H9 (cell line): ENCODE measurements around the gene KCNRG. TPM values are rescaled to one million over a fixed set of nuclear protein-coding genes. Genes with fewer than 3 reads are reported as not detected.

Experiments used
- DNase-seq: peaks from one replicate; pipeline ENCODE4 v3.0.0-alpha.2; 2017
- H2AFZ ChIP-seq: one replicate; pipeline ENCODE4 v1.6.1; 2013; ENCODE audit warnings: mild to moderate bottlenecking, low read length, control low read depth, moderate library complexity
- H2AK5ac ChIP-seq: 2 replicates; pipeline ENCODE4 v1.6.1; 2013; ENCODE audit warnings: low read length, control low read depth, mixed read lengths; ENCODE audit not compliant: insufficient read length
- H2BK120ac ChIP-seq: one replicate; pipeline ENCODE4 v1.6.1; 2013; ENCODE audit warnings: low read depth, mild to moderate bottlenecking, low read length, control low read depth, inconsistent platforms; ENCODE audit not compliant: poor library complexity, severe bottlenecking
- H2BK12ac ChIP-seq: 2 replicates; pipeline ENCODE4 v1.6.1; 2013; ENCODE audit warnings: low read length, control low read depth, mixed read lengths, low read depth; ENCODE audit not compliant: insufficient read length
- H2BK15ac ChIP-seq: 2 replicates; pipeline ENCODE4 v1.6.1; 2013; ENCODE audit warnings: low read depth, low read length, control low read depth
- H2BK20ac ChIP-seq: one replicate; pipeline ENCODE4 v1.6.1; 2013; ENCODE audit warnings: low read depth, mild to moderate bottlenecking, low read length, control low read depth, inconsistent platforms; ENCODE audit not compliant: poor library complexity, severe bottlenecking
- H2BK5ac ChIP-seq: 2 replicates; pipeline ENCODE4 v1.6.1; 2013; ENCODE audit warnings: low read length, control low read depth, mixed read lengths; ENCODE audit not compliant: insufficient read length
- H3K14ac ChIP-seq: 2 replicates; pipeline ENCODE4 v1.6.1; 2013; ENCODE audit warnings: low read length, control low read depth; ENCODE audit not compliant: insufficient read depth
- H3K18ac ChIP-seq: 2 replicates; pipeline ENCODE4 v1.6.1; 2013; ENCODE audit warnings: low read depth, mild to moderate bottlenecking, mixed read lengths, low read length, control low read depth; ENCODE audit not compliant: insufficient read length
- H3K23ac ChIP-seq: 2 replicates; pipeline ENCODE4 v1.6.1; 2013; ENCODE audit warnings: low read length, control low read depth, mixed read lengths, low read depth; ENCODE audit not compliant: insufficient read length
- H3K23me2 ChIP-seq: 2 replicates; pipeline ENCODE4 v1.6.1; 2013; ENCODE audit warnings: low read depth, mild to moderate bottlenecking, mixed read lengths, low read length, control low read depth; ENCODE audit not compliant: insufficient read length, poor library complexity, severe bottlenecking
- H3K27ac ChIP-seq: 2 replicates; pipeline ENCODE4 v1.5.1; 2013; ENCODE audit warnings: low read length, control low read depth, mixed read lengths, low read depth; ENCODE audit not compliant: insufficient read length
- H3K27me3 ChIP-seq: 2 replicates; pipeline ENCODE4 v1.6.1; 2013; ENCODE audit warnings: low read length, control low read depth, inconsistent platforms; ENCODE audit not compliant: insufficient read depth
- H3K4ac ChIP-seq: 2 replicates; pipeline ENCODE4 v1.6.1; 2013; ENCODE audit warnings: low read depth, mild to moderate bottlenecking, control low read depth, inconsistent platforms, low read length, moderate library complexity
- H3K4me1 ChIP-seq: 2 replicates; pipeline ENCODE4 v1.6.1; 2013; ENCODE audit warnings: low read length, control low read depth, inconsistent platforms; ENCODE audit not compliant: insufficient read depth
- H3K4me2 ChIP-seq: 2 replicates; pipeline ENCODE4 v1.6.1; 2013; ENCODE audit warnings: low read length, control low read depth, mixed read lengths; ENCODE audit not compliant: insufficient read length, insufficient read depth
- H3K56ac ChIP-seq: 2 replicates; pipeline ENCODE4 v1.6.1; 2013; ENCODE audit warnings: low read depth, mild to moderate bottlenecking, mixed read lengths, low read length, control low read depth; ENCODE audit not compliant: insufficient read length
- H3K79me1 ChIP-seq: 2 replicates; pipeline ENCODE4 v1.6.1; 2013; ENCODE audit warnings: low read depth, mild to moderate bottlenecking, moderate library complexity, low read length, control low read depth, inconsistent platforms; ENCODE audit not compliant: insufficient read depth, poor library complexity, severe bottlenecking
- H3K79me2 ChIP-seq: 2 replicates; pipeline ENCODE4 v1.6.1; 2013; ENCODE audit warnings: low read length, control low read depth, inconsistent platforms; ENCODE audit not compliant: insufficient read depth
- H3K9ac ChIP-seq: 2 replicates; pipeline ENCODE4 v1.6.1; 2013; ENCODE audit warnings: low read length, control low read depth, mixed read lengths; ENCODE audit not compliant: insufficient read length; ENCODE audit errors: extremely low read depth
- H3K9me3 ChIP-seq: one replicate; pipeline ENCODE4 v1.6.1; 2013; ENCODE audit warnings: low read depth, low read length, inconsistent platforms; ENCODE audit not compliant: control insufficient read depth
- H3T11ph ChIP-seq: one replicate; pipeline ENCODE4 v1.6.1; 2013; ENCODE audit warnings: mild to moderate bottlenecking, low read length, control low read depth, inconsistent platforms
- H4K20me1 ChIP-seq: one replicate; pipeline ENCODE4 v1.6.1; 2013; ENCODE audit not compliant: control insufficient read depth, insufficient read length, insufficient read depth
- H4K5ac ChIP-seq: 2 replicates; pipeline ENCODE4 v1.6.1; 2013; ENCODE audit warnings: low read depth, mild to moderate bottlenecking, mixed read lengths, low read length, control low read depth; ENCODE audit not compliant: insufficient read length
- H4K8ac ChIP-seq: replicated peaks from 2 replicates; pipeline ENCODE4 v1.6.1; 2013; ENCODE audit warnings: low read length, control low read depth, mixed read lengths, low read depth; ENCODE audit not compliant: insufficient read length
- H4K91ac ChIP-seq: 2 replicates; pipeline ENCODE4 v1.6.1; 2013; ENCODE audit warnings: low read depth, mild to moderate bottlenecking, moderate library complexity, mixed read lengths, low read length, control low read depth; ENCODE audit not compliant: insufficient read length
- H3K27ac Mint-ChIP-seq, 3 experiments: 2 replicates in 2 of 3; 3 replicates in 1 of 3; pipeline ENCODE4 v1.8.0; 2020 to 2021; ENCODE audit warnings: mixed read lengths in 3 of 3, mild to moderate bottlenecking in 1 of 3, moderate library complexity in 1 of 3
- H3K27me3 Mint-ChIP-seq: 2 replicates; pipeline ENCODE4 v1.8.0; 2021; ENCODE audit warnings: low read depth, mild to moderate bottlenecking, moderate library complexity, mixed read lengths
- H3K36me3 Mint-ChIP-seq, 3 experiments: 2 replicates in 2 of 3; 3 replicates in 1 of 3; pipeline ENCODE4 v1.8.0; 2020 to 2021; ENCODE audit warnings: low read depth in 3 of 3, mixed read lengths in 3 of 3; ENCODE audit not compliant: insufficient read depth in 1 of 3
- H3K4me1 Mint-ChIP-seq, 2 experiments: 2 replicates each; pipeline ENCODE4 v1.8.0; 2020; ENCODE audit warnings: mixed read lengths in 2 of 2
- H3K4me3 Mint-ChIP-seq, 2 experiments: 2 replicates in 1 of 2; 3 replicates in 1 of 2; pipeline ENCODE4 v1.8.0; 2020 to 2021; ENCODE audit warnings: mild to moderate bottlenecking in 2 of 2, mixed read lengths in 2 of 2, moderate library complexity in 1 of 2
- H3K9me3 Mint-ChIP-seq, 2 experiments: 2 replicates in 1 of 2; 3 replicates in 1 of 2; pipeline ENCODE4 v1.8.0; 2020; ENCODE audit warnings: mild to moderate bottlenecking in 2 of 2, mixed read lengths in 2 of 2, moderate library complexity in 1 of 2
- CTCF ChIP-seq: fragments of 200-600 bp; sonication (generic); conservative IDR thresholded peaks from 3 replicates; pipeline ENCODE4 v1.8.0; 2021; ENCODE audit warnings: antibody characterized with exemption, mild to moderate bottlenecking
- WGBS: extraction: QIAGEN DNeasy Blood & Tissue Kit; methylation state at CpG from one replicate; pipeline ENCODE4 v1.1.7; 2013; ENCODE audit warnings: missing lambda C conversion rate, low lambda C conversion rate, mixed read lengths; ENCODE audit not compliant: insufficient read length; ENCODE audit errors: extremely low coverage; 5-methylcytosine and 5-hydroxymethylcytosine counted together
- total RNA-seq: library from RNA; stranded (reverse); gene quantifications from 2 replicates; pipeline ENCODE4 v1.2.1, GENCODE V29; 2021

The KCNRG gene
- total RNA-seq, 1 experiment from 2014 or later = 0.74 TPM

- no peak overlapping the region for H3K27ac ChIP-seq
- Mint-ChIP-seq H3K4me1 (peaks cover 26 to 27% of the 10 kb centered on the region in 2 experiments), H3K4me3 (peak overlapping the region; percentile 71 to 80), H3K27me3 (peaks cover 4% of the 10 kb centered on the region), H3K36me3 (peaks cover 12 to 31% (median 22%) of the 10 kb centered on the region in 3 experiments; a peak in 6 of 7 replicates), H3K27ac (no peak overlapping the region; a peak in 2 of 7 replicates), H3K9me3 (no peaks in the 10 kb centered on the region; a peak in 1 of 5 replicates)
- no CpG with 5 or more reads among the region's 68 CpGs for WGBS
- no peak overlapping the region for H2BK12ac ChIP-seq
- H3T11ph ChIP-seq = no peak overlapping the region
- no peaks in the 10 kb centered on the region for H4K20me1 ChIP-seq
- H3K9me3 ChIP-seq = no peaks in the 10 kb centered on the region
- no peak overlapping the region for H3K23ac ChIP-seq
- H4K91ac ChIP-seq = no peak overlapping the region
- no peak for TF ChIP-seq CTCF
- peak overlapping the region; percentile 50 for H2BK20ac ChIP-seq
- no peaks in the 10 kb centered on the region for H3K79me1 ChIP-seq
- H3K9ac ChIP-seq = peak overlapping the region; percentile 39
- no peak overlapping the region for H3K56ac ChIP-seq
- H2AK5ac ChIP-seq = no peak overlapping the region
- H3K4ac ChIP-seq = no peak overlapping the region
- H3K27me3 ChIP-seq = no peaks in the 10 kb centered on the region
- peaks cover 14% of the 10 kb centered on the region for H3K23me2 ChIP-seq
- no peaks in the 10 kb centered on the region; the same call in 1 of the 2 replicates for H3K4me1 ChIP-seq
- no peak overlapping the region for H2AFZ ChIP-seq
- H2BK15ac ChIP-seq = no peak overlapping the region
- H3K18ac ChIP-seq = peak overlapping the region; percentile 78
- peak overlapping the region; percentile 62 for H3K14ac ChIP-seq
- peak; percentile 91 for DNase-seq
- H4K5ac ChIP-seq = no peak overlapping the region
- H4K8ac ChIP-seq = no peak overlapping the region
- H3K4me2 ChIP-seq = peak overlapping the region; percentile 88
- peaks cover 2% of the 10 kb centered on the region; the same call in 1 of the 2 replicates for H3K79me2 ChIP-seq
- H2BK120ac ChIP-seq = no peak overlapping the region
- no peak overlapping the region for H2BK5ac ChIP-seq
Observed at GRCh38 chr13:49996161-49996915, 18.9 kb upstream of the KCNRG start.
